Ovary (tissue), 9 donors: Measurements from ENCODE around the gene ADAMTS17. TPM values are rescaled to one million over a fixed set of nuclear protein-coding genes. Genes with fewer than 3 reads are reported as not detected.

Experiments used
- DNase-seq, 5 donors: peaks; one replicate each; pipeline ENCODE4 v3.0.0-alpha.2; 2019 to 2020
- H3K27ac ChIP-seq, 2 donors: fragments of 200-600 bp; one replicate each; pipeline versions ENCODE4 v1.5.1 to v1.8.0; 2019 to 2022
- H3K27me3 ChIP-seq: fragments of 200-600 bp; one replicate; pipeline ENCODE4 v1.8.0; 2022
- H3K36me3 ChIP-seq: fragments of 200-600 bp; sonication (generic); one replicate; pipeline ENCODE4 v1.5.1; 2019
- H3K4me1 ChIP-seq: one replicate; pipeline ENCODE4 v1.8.1; 2013; ENCODE audit warnings: mild to moderate bottlenecking, moderate library complexity; ENCODE audit not compliant: insufficient read depth
- H3K4me3 ChIP-seq: fragments of 200-600 bp; sonication (generic); one replicate; pipeline ENCODE4 v1.5.1; 2017
- H3K9me3 ChIP-seq, 2 donors: fragments of 200-600 bp in 1 of 2; sonication (generic) in 1 of 2; one replicate each; pipeline versions ENCODE4 v1.5.1 to v1.8.1; 2013 to 2019; ENCODE audit warnings: mild to moderate bottlenecking in 1 of 2, moderate library complexity in 1 of 2
- CTCF ChIP-seq, 3 donors: fragments of 450-650 bp in 2 of 3; fragments of 200-600 bp in 1 of 3; IDR thresholded peaks; one replicate each; pipeline versions ENCODE4 v1.5.1 to v1.8.0; 2016 to 2022; ENCODE audit warnings: antibody characterized with exemption in 3 of 3, mild to moderate bottlenecking in 1 of 3
- EP300 ChIP-seq: sonication (generic); formaldehyde crosslinking; IDR thresholded peaks from one replicate; pipeline ENCODE4 v1.6.1; 2017; ENCODE audit warnings: antibody characterized with exemption
- POLR2A ChIP-seq: fragments of 450-650 bp; IDR thresholded peaks from one replicate; pipeline ENCODE4 v1.6.1; 2017; ENCODE audit warnings: antibody characterized with exemption, mild to moderate bottlenecking, moderate library complexity
- WGBS, 3 donors: extraction: QIAGEN DNeasy Blood & Tissue Kit in 1 of 3; methylation state at CpG; one replicate each; pipeline versions ENCODE4 v1.1.5 to v1.1.7; 2013 to 2017; 5-methylcytosine and 5-hydroxymethylcytosine counted together
- intact Hi-C, 4 donors: fragments of 100-400 bp; cut with DNase I; formaldehyde crosslinking; loops; one replicate each; pipeline versions ENCODE4 v1.11.0 to v1.15.1; 2022 to 2023
- polyA plus RNA-seq, 2 donors: library from polyadenylated mRNA; stranded (reverse); fragments of 200-250 nt in 1 of 2; fragments of 350-450 nt in 1 of 2; fragmentation: Illumina TruSeq in 1 of 2; extraction: RNeasy Lipid Tissue Mini Kit (QIAGEN cat#74804) in 1 of 2; gene quantifications; one replicate each; pipeline ENCODE4 v1.2.3, GENCODE V29; 2013 to 2014
- total RNA-seq, 7 donors: library from RNA; depleted of rRNA in 2 of 7; stranded (reverse); fragments of >200 nt in 2 of 7; fragmentation: NEBNext Ultra II Directional in 3 of 7; extraction: Animal tissue kit (Norgen Biotek cat#: 25700) in 3 of 7; gene quantifications; one replicate each; pipeline versions ENCODE4 v1.1.0 to v1.2.4, GENCODE V29; 2016 to 2023
- donor health status: DM: no; HTN: no; CAD: no; lungs with moderate emphysema.
- donor health status: DM: no; HTN: no; CAD: no.
- donor health status: Bipolar disorder and iron deficiency.
- donor health status: DM: yes; HTN: yes; CAD: no.
- donor health status: DM: no; HTN: no; CAD: no.
- donor health status: DM: yes; HTN: yes; CAD: no.

ADAMTS17 gene
- total and polyA plus RNA-seq, 9 donors: 1.3 to 11.3 (median 5.9) TPM

GRCh38 chr15:100269831-100270230 lies 71.9 kb downstream of the ADAMTS17 start:
- no peaks in the 10 kb centered on the region for H3K27me3 ChIP-seq
- 91 to 96% (median 95%) methylated on average over 3 of the region's 3 CpGs for WGBS, 3 donors
- no peaks in the 10 kb centered on the region for H3K4me1 ChIP-seq
- H3K36me3 ChIP-seq: no peaks in the 10 kb centered on the region
- H3K4me3 ChIP-seq: no peak overlapping the region
- H3K27ac ChIP-seq: no peak overlapping the region
- intact Hi-C loops: no loop called here
- H3K9me3 ChIP-seq: no peaks in the 10 kb centered on the region
- DNase-seq: no peak
- TF ChIP-seq POLR2A (no peak), CTCF (IDR thresholded peaks at IDR 0.05) (no peak), EP300 (no peak)

GRCh38 chr15:100266166-100266565 lies 75.6 kb downstream of the ADAMTS17 start:
- 55 to 66% (median 63%) methylated on average over 10 of the region's 10 CpGs for WGBS, 3 donors

GRCh38 chr15:100265641-100266035 lies 76.1 kb downstream of the ADAMTS17 start:
- WGBS, 3 donors: 85 to 95% (median 86%) methylated on average over 2 of the region's 2 CpGs
- no peak overlapping the region for H3K27ac ChIP-seq

More at GRCh38 chr15:100266166-100266565, 75.6 kb downstream of the ADAMTS17 start:
- intact Hi-C loops: no loop called here
- Histone ChIP-seq H3K27me3 (no peaks in the 10 kb centered on the region), H3K36me3 (no peaks in the 10 kb centered on the region), H3K27ac (no peak overlapping the region), H3K9me3 (no peaks in the 10 kb centered on the region), H3K4me3 (no peak overlapping the region), H3K4me1 (no peaks in the 10 kb centered on the region)
- no peak for TF ChIP-seq POLR2A
- no peak for TF ChIP-seq CTCF (IDR thresholded peaks at IDR 0.05)
- no peak for TF ChIP-seq EP300
- no peak for DNase-seq

DNA sequence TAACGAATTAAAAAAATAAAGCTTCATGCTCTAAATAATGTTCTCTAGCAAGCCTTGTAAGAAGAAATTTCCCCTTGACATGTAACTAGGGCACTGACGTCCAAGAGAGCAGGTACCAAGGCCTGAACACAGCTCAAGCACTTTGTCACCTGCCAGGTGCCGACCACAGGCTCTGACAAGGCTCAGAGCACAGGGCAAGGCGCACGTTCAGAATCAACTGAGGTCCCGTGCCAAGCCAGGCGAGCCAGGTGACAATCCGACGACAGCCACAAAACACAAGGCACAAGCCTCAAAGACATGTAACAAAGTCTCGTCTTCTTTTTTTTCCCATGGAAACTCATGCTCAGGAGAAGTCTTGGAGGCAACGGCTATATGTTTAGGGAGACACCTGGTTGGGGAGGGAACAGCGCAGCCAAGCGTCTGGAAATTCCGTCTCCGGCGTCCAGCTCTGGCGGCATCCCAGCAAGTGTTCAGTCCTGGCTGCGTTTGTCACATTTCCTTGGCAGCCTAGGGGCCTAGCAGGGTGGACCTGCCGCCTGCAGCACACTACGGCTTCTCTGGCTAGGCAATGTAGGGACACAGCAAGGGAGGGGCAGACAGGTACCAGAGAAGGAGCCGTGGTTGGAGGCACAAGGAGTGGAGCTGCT lies 76.7 kb downstream of the ADAMTS17 start:
- Histone ChIP-seq H3K27ac (no peak overlapping the region), H3K27me3 (no peaks in the 10 kb centered on the region), H3K4me1 (no peaks in the 10 kb centered on the region), H3K9me3 (no peaks in the 10 kb centered on the region), H3K36me3 (no peaks in the 10 kb centered on the region), H3K4me3 (no peak overlapping the region)
- TF ChIP-seq CTCF (IDR thresholded peaks at IDR 0.05) (no peak), POLR2A (no peak), EP300 (no peak)
- no peak for DNase-seq
- 94 to 96% (median 94%) methylated on average over 21 of the region's 21 CpGs for WGBS, 3 donors
- intact Hi-C loops: no loop called here

More at GRCh38 chr15:100265641-100266035, 76.1 kb downstream of the ADAMTS17 start:
- no peaks in the 10 kb centered on the region for H3K36me3 ChIP-seq
- TF ChIP-seq CTCF (IDR thresholded peaks at IDR 0.05): no peak
- TF ChIP-seq EP300: no peak
- TF ChIP-seq POLR2A: no peak
- no peak overlapping the region for H3K4me3 ChIP-seq
- H3K4me1 ChIP-seq: no peaks in the 10 kb centered on the region
- H3K27me3 ChIP-seq: no peaks in the 10 kb centered on the region
- no peaks in the 10 kb centered on the region for H3K9me3 ChIP-seq
- DNase-seq: no peak
- intact Hi-C loops: no loop called here
